GM18873 (cell line): Measurements from ENCODE around the gene TVP23A.
"Not testable (repeated sequence)": the region's sequence is repeated elsewhere in the genome, so short reads cannot be mapped to it uniquely, and the experiment has no call there.

Source experiments
- ATAC-seq: cut with Tn5 transposase; IDR thresholded peaks from one replicate; pipeline ENCODE4 v1.9.1; 2021; ENCODE audit warnings: mild to moderate bottlenecking, moderate library complexity, moderate number of reproducible peaks; ENCODE audit not compliant: unreplicated experiment, low FRiP score

TVP23A gene

GRCh38 chr16:10806698-10807097 lies 11.9 kb downstream of the TVP23A start:
- ATAC-seq = no peak

- no peak for ATAC-seq
Measured at GRCh38 chr16:10805334-10805733, 13.3 kb downstream of the TVP23A start.

GRCh38 chr16:10799736-10800135 lies 18.9 kb downstream of the TVP23A start:
- no peak for ATAC-seq

- no peak for ATAC-seq
Measured at GRCh38 chr16:10791048-10791447, 27.5 kb downstream of the TVP23A start.

- ATAC-seq = not testable (repeated sequence)
Measured at GRCh38 chr16:10788630-10789029, 30.0 kb downstream of the TVP23A start.

GRCh38 chr16:10787304-10787703 lies 31.3 kb downstream of the TVP23A start:
- ATAC-seq = no peak

- no peak for ATAC-seq
Measured at GRCh38 chr16:10782628-10783027, 36.0 kb downstream of the TVP23A start.

GRCh38 chr16:10780628-10781027 lies 38.0 kb downstream of the TVP23A start:
- ATAC-seq = no peak

- not testable (repeated sequence) for ATAC-seq
Measured at GRCh38 chr16:10779908-10780307, 38.7 kb downstream of the TVP23A start.

- no peak for ATAC-seq
Measured at GRCh38 chr16:10777356-10777755, 41.2 kb downstream of the TVP23A start.

- ATAC-seq = not testable (repeated sequence)
Measured at GRCh38 chr16:10776923-10777322, 41.7 kb downstream of the TVP23A start.

- ATAC-seq = peak; percentile 77
Measured at GRCh38 chr16:10776280-10776679, 42.3 kb downstream of the TVP23A start.

- ATAC-seq = no peak
Measured at GRCh38 chr16:10770907-10771306, 47.7 kb downstream of the TVP23A start.

- ATAC-seq = no peak
Measured at GRCh38 chr16:10769381-10769780, 49.2 kb downstream of the TVP23A start.

- ATAC-seq = no peak
Measured at GRCh38 chr16:10767127-10767526, 51.5 kb downstream of the TVP23A start.

- ATAC-seq = peak; percentile 75
Measured at GRCh38 chr16:10765772-10766171, 52.8 kb downstream of the TVP23A start.

- ATAC-seq = no peak
Measured at GRCh38 chr16:10763456-10763855, 55.1 kb downstream of the TVP23A start.

GRCh38 chr16:10762336-10763016 lies 56.1 kb downstream of the TVP23A start:
- no peak for ATAC-seq

GRCh38 chr16:10761373-10761772 lies 57.2 kb downstream of the TVP23A start:
- ATAC-seq = no peak

GRCh38 chr16:10760858-10761257 lies 57.7 kb downstream of the TVP23A start:
- ATAC-seq = no peak

- ATAC-seq = no peak
Measured at GRCh38 chr16:10756574-10756973, 62.0 kb downstream of the TVP23A start.

- ATAC-seq = no peak
Measured at GRCh38 chr16:10754941-10755340, 63.7 kb downstream of the TVP23A start.

- ATAC-seq = no peak
Measured at GRCh38 chr16:10753670-10754069, 64.9 kb downstream of the TVP23A start.
